Measurements from ENCODE around the gene SART1.
A peak's percentile ranks its signal among the peaks of the same experiment; 100 is the strongest.

The SART1 gene

GRCh38 chr11:65967329-65967934 lies 5.9 kb downstream of the SART1 start:
- no peak for DNase-seq

- no peak for DNase-seq
Observed at GRCh38 chr11:65968600-65969482, 7.3 kb downstream of the SART1 start.

- no peak for DNase-seq
Observed at GRCh38 chr11:65972116-65972515, 10.6 kb downstream of the SART1 start.

- no peak for DNase-seq
Observed at GRCh38 chr11:65973439-65974110, 12.0 kb downstream of the SART1 start.

GRCh38 chr11:65975771-65976170 lies 14.2 kb downstream of the SART1 start:
- no peak for DNase-seq

- no peak for DNase-seq
Observed at GRCh38 chr11:65976216-65977176, 15.0 kb downstream of the SART1 start.

- DNase-seq, result no peak
Observed at GRCh38 chr11:65977621-65978390, 16.3 kb downstream of the SART1 start.

GRCh38 chr11:65978391-65979238 lies 17.1 kb downstream of the SART1 start:
- no peak for DNase-seq

GRCh38 chr11:65979261-65979759 lies 17.8 kb downstream of the SART1 start:
- no peak for DNase-seq

GRCh38 chr11:65981101-65981740 lies 19.7 kb downstream of the SART1 start:
- no peak for DNase-seq

GRCh38 chr11:65981972-65982823 lies 20.7 kb downstream of the SART1 start:
- no peak for DNase-seq

- no peak for DNase-seq
Observed at GRCh38 chr11:65982824-65983588, 21.5 kb downstream of the SART1 start.

GRCh38 chr11:65983589-65983987 lies 22.1 kb downstream of the SART1 start:
- DNase-seq, result no peak

- DNase-seq, result no peak
Observed at GRCh38 chr11:65987336-65987735, 25.8 kb downstream of the SART1 start.

GRCh38 chr11:65988791-65989592 lies 27.5 kb downstream of the SART1 start:
- DNase-seq, result peak; percentile 93

GRCh38 chr11:65992056-65992455 lies 30.5 kb downstream of the SART1 start:
- DNase-seq, result peak; percentile 13

- DNase-seq, result no peak
Observed at GRCh38 chr11:65997286-65997685, 35.8 kb downstream of the SART1 start.

Data from NCI-H1694 (cell line).